ENCODE results near the gene LGALS3BP. TPM values are rescaled to one million over a fixed set of nuclear protein-coding genes. Genes with fewer than 3 reads are reported as not detected.

The LGALS3BP gene
- total RNA-seq, 1 experiment from 2014 or later = 69.8 TPM

GRCh38 chr17:78999056-78999768 is 19.5 kb upstream of the LGALS3BP start:
- Histone ChIP-seq H3K23ac (ENCODE audit: insufficient read length, low read depth, low read length) (no peak overlapping the region), H3K4me2 (ENCODE audit: insufficient read depth, insufficient read length, low read length) (no peak overlapping the region), H2BK120ac (ENCODE audit: low read depth, low read length, poor library complexity, severe bottlenecking) (no peak overlapping the region), H3K56ac (ENCODE audit: insufficient read length, low read depth, low read length) (no peak overlapping the region), H2AK5ac (ENCODE audit: insufficient read length, low read length) (no peak overlapping the region), H2AFZ (ENCODE audit: low read length) (no peak overlapping the region), H3K9me3 (ENCODE audit: control insufficient read depth, low read depth, low read length) (no peaks in the 10 kb centered on the region), H3K14ac (ENCODE audit: insufficient read depth, low read length) (no peak overlapping the region), H2BK20ac (ENCODE audit: low read depth, low read length, poor library complexity, severe bottlenecking) (no peak overlapping the region), H3K4ac (ENCODE audit: low read depth, low read length) (no peak overlapping the region), H3K4me1 (ENCODE audit: insufficient read depth, low read length) (no peaks in the 10 kb centered on the region), H4K5ac (ENCODE audit: insufficient read length, low read depth, low read length) (no peak overlapping the region), H4K20me1 (ENCODE audit: control insufficient read depth, insufficient read depth, insufficient read length) (no peaks in the 10 kb centered on the region), H3K79me2 (ENCODE audit: insufficient read depth, low read length) (0 out of 2 replicates have a peak, but pooled peaks cover 2% of the 10 kb centered on the region), H3K9ac (ENCODE audit: extremely low read depth, insufficient read length, low read length) (no peak overlapping the region), H4K8ac (replicated peaks; ENCODE audit: insufficient read length, low read depth, low read length) (no peak overlapping the region), H2BK15ac (ENCODE audit: low read depth, low read length) (no peak overlapping the region), H3K79me1 (ENCODE audit: insufficient read depth, low read depth, low read length, poor library complexity, severe bottlenecking) (no peaks in the 10 kb centered on the region), H3K23me2 (ENCODE audit: insufficient read length, low read depth, low read length, poor library complexity, severe bottlenecking) (no peaks in the 10 kb centered on the region), H3K18ac (ENCODE audit: insufficient read length, low read depth, low read length) (no peak overlapping the region), H3T11ph (ENCODE audit: low read length) (no peak overlapping the region), H3K27me3 (ENCODE audit: insufficient read depth, low read length) (peaks cover 11% of the 10 kb centered on the region), H4K91ac (ENCODE audit: insufficient read length, low read depth, low read length) (no peak overlapping the region), H2BK12ac (ENCODE audit: insufficient read length, low read depth, low read length) (no peak overlapping the region), H2BK5ac (ENCODE audit: insufficient read length, low read length) (no peak overlapping the region), H3K27ac (ENCODE audit: insufficient read length, low read depth, low read length) (no peak overlapping the region)
- no peak for DNase-seq
- Mint-ChIP-seq H3K9me3 (no peaks in the 10 kb centered on the region), H3K27me3 (ENCODE audit: low read depth) (peaks cover 73% of the 10 kb centered on the region), H3K27ac (no peak overlapping the region), H3K4me1 (no peaks in the 10 kb centered on the region), H3K36me3 (ENCODE audit: insufficient read depth in 1 of 3, low read depth in 3 of 3) (peaks cover 5 to 57% (median 23%) of the 10 kb centered on the region in 3 experiments; a peak in 6 of 7 replicates), H3K4me3 (no peak overlapping the region; a peak in 1 of 5 replicates)
- WGBS (ENCODE audit: extremely low coverage, insufficient read length, low lambda C conversion rate) = no CpG with 5 or more reads among the region's 17 CpGs
- TF ChIP-seq CTCF (conservative IDR thresholded peaks at IDR 0.05) = no peak
